Measurements from ENCODE around the gene SSTR3. TPM values are rescaled to one million over a fixed set of nuclear protein-coding genes. Genes with fewer than 3 reads are reported as not detected.

Gene SSTR3
- total and polyA plus RNA-seq, 4 donors, result not detected

GRCh38 chr22:37215890-37216289 lies 3.6 kb upstream of the SSTR3 start:
- Histone ChIP-seq H3K4me3 (ENCODE audit: low read length in 2 of 2) (no peak overlapping the region), H3K27me3 (ENCODE audit: control insufficient read depth in 1 of 2, insufficient read depth in 2 of 2, low read length in 1 of 2) (no peaks in the 10 kb centered on the region), H3K9me3 (ENCODE audit: control insufficient read depth, low read length) (no peaks in the 10 kb centered on the region), H3K4me1 (ENCODE audit: control insufficient read depth in 1 of 2, insufficient read depth in 2 of 2, low read length in 2 of 2) (no peaks in the 10 kb centered on the region), H3K36me3 (ENCODE audit: control insufficient read depth in 1 of 2, insufficient read depth in 2 of 2, low read length in 1 of 2) (no peaks in the 10 kb centered on the region), H3K27ac (ENCODE audit: low read depth in 1 of 2, low read length in 2 of 2) (no peak overlapping the region)
- DNase-seq (no peak), ATAC-seq (ENCODE audit: low FRiP score) (no peak)
- WGBS, 2 donors, result 89% methylated on average over 9 of the region's 9 CpGs
- intact Hi-C loops (cut with DNase I), result no loop called here

DNA sequence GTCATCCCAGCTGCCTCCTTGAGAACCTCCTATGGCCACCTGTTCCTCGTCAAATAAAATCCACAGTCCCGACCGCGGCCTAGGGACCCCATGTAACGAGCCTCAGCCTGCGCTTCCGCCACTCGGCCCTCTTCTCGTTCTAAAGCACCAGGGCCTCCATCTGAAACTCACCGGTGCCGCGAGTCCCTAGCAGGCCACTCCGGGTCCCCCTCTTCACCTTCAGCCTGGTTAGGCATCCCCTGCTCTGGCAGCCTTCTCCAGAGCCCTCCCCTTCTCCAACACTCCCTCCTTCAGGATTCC lies 2.4 kb upstream of the SSTR3 start:
- 86 to 88% methylated on average over 13 of the region's 13 CpGs for WGBS, 2 donors

DNA sequence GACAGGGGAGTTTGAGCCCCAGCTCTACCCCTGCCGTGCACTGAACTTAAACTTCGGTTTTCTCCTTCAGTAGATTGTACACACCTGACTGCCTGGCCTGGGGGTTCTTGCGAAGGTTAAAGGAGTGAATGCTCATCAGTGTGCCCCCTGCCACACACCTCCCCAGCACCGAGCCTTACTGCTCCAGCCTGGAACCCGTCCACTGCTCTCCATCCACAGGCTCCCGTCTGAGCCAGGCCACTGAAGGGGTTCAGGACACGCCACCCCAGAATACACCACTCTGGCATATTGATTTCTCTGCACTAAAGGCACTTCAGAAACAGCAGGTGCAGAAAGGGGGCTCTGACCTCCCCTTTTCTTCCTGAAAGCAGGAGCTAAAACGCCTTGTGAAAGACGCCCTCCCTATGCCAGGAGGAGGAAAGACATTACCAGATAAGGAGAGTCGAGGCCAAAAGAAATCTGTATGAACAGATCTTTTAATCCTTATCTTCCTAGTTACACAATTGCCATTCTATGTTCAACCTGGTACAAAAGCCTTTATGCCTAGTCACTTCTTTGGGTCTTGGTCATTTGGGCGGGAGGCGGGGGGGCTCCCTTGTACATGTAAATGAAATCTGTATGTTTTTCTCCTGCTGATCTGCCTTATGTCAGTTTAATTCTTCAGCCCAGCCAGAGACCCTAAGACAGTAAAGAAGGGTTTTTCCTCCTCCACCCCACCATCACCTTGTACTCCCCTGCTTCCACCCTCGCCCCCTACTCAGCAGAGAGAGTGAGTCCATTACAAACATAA lies 1.9 kb upstream of the SSTR3 start:
- Histone ChIP-seq H3K27me3 (ENCODE audit: control insufficient read depth in 1 of 2, insufficient read depth in 2 of 2, low read length in 1 of 2) (no peaks in the 10 kb centered on the region), H3K27ac (ENCODE audit: low read depth in 1 of 2, low read length in 2 of 2) (no peak overlapping the region), H3K36me3 (ENCODE audit: control insufficient read depth in 1 of 2, insufficient read depth in 2 of 2, low read length in 1 of 2) (no peaks in the 10 kb centered on the region), H3K9me3 (ENCODE audit: control insufficient read depth, low read length) (no peaks in the 10 kb centered on the region), H3K4me3 (ENCODE audit: low read length in 2 of 2) (no peak overlapping the region), H3K4me1 (ENCODE audit: control insufficient read depth in 1 of 2, insufficient read depth in 2 of 2, low read length in 2 of 2) (no peaks in the 10 kb centered on the region)
- ATAC-seq (ENCODE audit: low FRiP score) (no peak), DNase-seq (peak; percentile 32 to 62)
- 84 to 88% methylated on average over 13 of the region's 13 CpGs for WGBS, 2 donors
- intact Hi-C loops (cut with DNase I), result no loop called here

More for the DNA sequence above, 2.4 kb upstream of the SSTR3 start:
- Histone ChIP-seq H3K4me3 (ENCODE audit: low read length in 2 of 2) (no peak overlapping the region), H3K36me3 (ENCODE audit: control insufficient read depth in 1 of 2, insufficient read depth in 2 of 2, low read length in 1 of 2) (no peaks in the 10 kb centered on the region), H3K4me1 (ENCODE audit: control insufficient read depth in 1 of 2, insufficient read depth in 2 of 2, low read length in 2 of 2) (no peaks in the 10 kb centered on the region), H3K9me3 (ENCODE audit: control insufficient read depth, low read length) (no peaks in the 10 kb centered on the region), H3K27me3 (ENCODE audit: control insufficient read depth in 1 of 2, insufficient read depth in 2 of 2, low read length in 1 of 2) (no peaks in the 10 kb centered on the region), H3K27ac (ENCODE audit: low read depth in 1 of 2, low read length in 2 of 2) (no peak overlapping the region)
- DNase-seq (peak in 1 of 2 donors; percentile 59), ATAC-seq (ENCODE audit: low FRiP score) (no peak)
- intact Hi-C loops (cut with DNase I), result no loop called here

GRCh38 chr22:37213218-37213855 lies 1.1 kb upstream of the SSTR3 start:
- H3K36me3 ChIP-seq (ENCODE audit: control insufficient read depth in 1 of 2, insufficient read depth in 2 of 2, low read length in 1 of 2), result no peaks in the 10 kb centered on the region
- intact Hi-C loops (cut with DNase I), result no loop called here
- no peaks in the 10 kb centered on the region for H3K4me1 ChIP-seq (ENCODE audit: control insufficient read depth in 1 of 2, insufficient read depth in 2 of 2, low read length in 2 of 2)
- WGBS, 2 donors, result 90 to 91% methylated on average over 18 of the region's 18 CpGs
- ATAC-seq (ENCODE audit: low FRiP score) (no peak), DNase-seq (peak; percentile 42 to 69)
- H3K9me3 ChIP-seq (ENCODE audit: control insufficient read depth, low read length), result no peaks in the 10 kb centered on the region
- no peaks in the 10 kb centered on the region for H3K27me3 ChIP-seq (ENCODE audit: control insufficient read depth in 1 of 2, insufficient read depth in 2 of 2, low read length in 1 of 2)
- H3K27ac ChIP-seq (ENCODE audit: low read depth in 1 of 2, low read length in 2 of 2), result no peak overlapping the region
- no peak overlapping the region for H3K4me3 ChIP-seq (ENCODE audit: low read length in 2 of 2)

DNA sequence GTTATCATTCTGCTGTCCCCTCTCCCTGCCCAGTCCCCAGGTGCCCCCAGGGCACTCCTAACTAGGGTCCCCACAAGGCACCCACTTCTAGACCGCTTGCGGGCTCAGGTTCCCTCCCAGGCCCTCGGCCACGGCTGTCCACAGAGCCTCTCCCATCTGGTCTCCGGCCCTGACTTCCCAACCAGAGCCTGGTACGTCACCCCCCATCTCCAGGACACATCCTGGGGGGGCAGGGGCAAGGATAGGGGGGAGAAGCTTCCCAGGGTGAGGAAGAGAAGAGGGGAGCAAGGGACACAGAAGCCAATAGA lies 457 bp downstream of the SSTR3 start:
- Histone ChIP-seq H3K36me3 (ENCODE audit: control insufficient read depth in 1 of 2, insufficient read depth in 2 of 2, low read length in 1 of 2) (no peaks in the 10 kb centered on the region), H3K9me3 (ENCODE audit: control insufficient read depth, low read length) (no peaks in the 10 kb centered on the region), H3K27ac (ENCODE audit: low read depth in 1 of 2, low read length in 2 of 2) (no peak overlapping the region), H3K27me3 (ENCODE audit: control insufficient read depth in 1 of 2, insufficient read depth in 2 of 2, low read length in 1 of 2) (no peaks in the 10 kb centered on the region), H3K4me1 (ENCODE audit: control insufficient read depth in 1 of 2, insufficient read depth in 2 of 2, low read length in 2 of 2) (no peaks in the 10 kb centered on the region), H3K4me3 (ENCODE audit: low read length in 2 of 2) (no peak overlapping the region)
- intact Hi-C loops (cut with DNase I), result no loop called here
- ATAC-seq (ENCODE audit: low FRiP score) (no peak), DNase-seq (peak in 1 of 2 donors; percentile 69)
- WGBS, 2 donors, result 58 to 60% methylated on average over 6 of the region's 6 CpGs

- 76 to 83% methylated on average over 24 of the region's 24 CpGs for WGBS, 2 donors
- no peaks in the 10 kb centered on the region for H3K9me3 ChIP-seq (ENCODE audit: control insufficient read depth, low read length)
- no peak overlapping the region for H3K27ac ChIP-seq (ENCODE audit: low read depth in 1 of 2, low read length in 2 of 2)
- DNase-seq, result peak in 1 of 2 donors; percentile 33
- H3K4me3 ChIP-seq (ENCODE audit: low read length in 2 of 2), result no peak overlapping the region
- H3K4me1 ChIP-seq (ENCODE audit: control insufficient read depth in 1 of 2, insufficient read depth in 2 of 2, low read length in 2 of 2), result no peaks in the 10 kb centered on the region
- intact Hi-C loops (cut with DNase I), result no loop called here
- no peak for ATAC-seq (ENCODE audit: low FRiP score)
- H3K27me3 ChIP-seq (ENCODE audit: control insufficient read depth in 1 of 2, insufficient read depth in 2 of 2, low read length in 1 of 2), result no peaks in the 10 kb centered on the region
- no peaks in the 10 kb centered on the region for H3K36me3 ChIP-seq (ENCODE audit: control insufficient read depth in 1 of 2, insufficient read depth in 2 of 2, low read length in 1 of 2)
These were observed 1.0 kb downstream of the SSTR3 start for GRCh38 chr22:37211075-37211865.

- Histone ChIP-seq H3K4me3 (ENCODE audit: low read length in 2 of 2) (no peak overlapping the region), H3K36me3 (ENCODE audit: control insufficient read depth in 1 of 2, insufficient read depth in 2 of 2, low read length in 1 of 2) (no peaks in the 10 kb centered on the region), H3K27me3 (ENCODE audit: control insufficient read depth in 1 of 2, insufficient read depth in 2 of 2, low read length in 1 of 2) (no peaks in the 10 kb centered on the region), H3K9me3 (ENCODE audit: control insufficient read depth, low read length) (no peaks in the 10 kb centered on the region), H3K27ac (ENCODE audit: low read depth in 1 of 2, low read length in 2 of 2) (no peak overlapping the region), H3K4me1 (ENCODE audit: control insufficient read depth in 1 of 2, insufficient read depth in 2 of 2, low read length in 2 of 2) (no peaks in the 10 kb centered on the region)
- ATAC-seq (ENCODE audit: low FRiP score) (no peak), DNase-seq (peak in 1 of 2 donors; percentile 55)
- intact Hi-C loops (cut with DNase I), result no loop called here
- WGBS, 2 donors, result 69 to 74% methylated on average over 15 of the region's 15 CpGs
These were observed 2.1 kb downstream of the SSTR3 start for GRCh38 chr22:37210041-37210803.

DNA sequence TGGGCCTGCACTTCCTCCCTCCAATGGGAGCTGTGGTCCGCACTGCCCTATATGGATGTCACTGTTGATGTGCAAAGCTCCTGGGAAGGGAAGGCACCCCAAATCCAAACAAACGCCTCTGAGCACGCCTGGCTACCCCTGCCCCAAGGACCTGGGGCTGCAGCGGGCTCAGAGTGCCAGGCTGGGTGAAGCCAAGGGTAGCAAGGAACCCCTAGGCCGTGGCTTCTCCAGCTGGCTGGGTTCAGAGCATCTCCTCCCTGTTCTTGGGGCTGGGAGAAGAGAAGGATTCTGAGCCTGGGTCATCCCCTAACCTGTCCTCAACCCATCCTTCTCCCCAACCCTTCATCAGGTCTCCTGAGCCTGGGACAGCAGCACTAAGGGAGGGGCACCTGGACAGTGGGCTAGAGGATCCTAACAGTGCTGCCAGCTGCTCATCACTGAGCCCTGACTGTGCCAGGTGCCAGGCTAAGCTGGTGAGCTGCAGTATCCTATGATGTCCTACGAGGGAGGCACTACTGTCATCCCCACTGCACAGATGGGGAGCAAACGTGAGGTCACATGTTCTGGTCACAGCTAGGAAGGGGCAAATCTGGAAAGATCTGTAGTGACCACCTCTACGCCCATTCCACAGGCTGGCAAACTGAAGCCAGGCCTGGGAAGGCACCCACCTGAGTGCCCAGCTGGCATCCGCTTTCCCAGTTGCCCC lies 3.0 kb downstream of the SSTR3 start:
- no peaks in the 10 kb centered on the region for H3K27me3 ChIP-seq (ENCODE audit: control insufficient read depth in 1 of 2, insufficient read depth in 2 of 2, low read length in 1 of 2)
- intact Hi-C loops (cut with DNase I), result no loop called here
- ATAC-seq (ENCODE audit: low FRiP score) (no peak), DNase-seq (peak in 1 of 2 donors; percentile 42)
- no peak overlapping the region for H3K27ac ChIP-seq (ENCODE audit: low read depth in 1 of 2, low read length in 2 of 2)
- no peaks in the 10 kb centered on the region for H3K36me3 ChIP-seq (ENCODE audit: control insufficient read depth in 1 of 2, insufficient read depth in 2 of 2, low read length in 1 of 2)
- H3K4me3 ChIP-seq (ENCODE audit: low read length in 2 of 2), result no peak overlapping the region
- no peaks in the 10 kb centered on the region for H3K4me1 ChIP-seq (ENCODE audit: control insufficient read depth in 1 of 2, insufficient read depth in 2 of 2, low read length in 2 of 2)
- 79 to 88% methylated on average over 9 of the region's 9 CpGs for whole genome bisulfite sequencing, 2 donors
- no peaks in the 10 kb centered on the region for H3K9me3 ChIP-seq (ENCODE audit: control insufficient read depth, low read length)
